OCI-M1 (cell line): Measurements from ENCODE around the gene MACF1.

Source experiments
- DNase-seq: peaks from one replicate; lab custom pipeline; 2025; lab: John Stamatoyannopoulos, UW

The MACF1 gene

GRCh38 chr1:39297551-39297950 lies 93.1 kb downstream of the MACF1 start:
- no peak for DNase-seq

GRCh38 chr1:39301606-39302005 lies 97.1 kb downstream of the MACF1 start:
- no peak for DNase-seq

- no peak for DNase-seq
Observed at GRCh38 chr1:39305555-39305954, 101.1 kb downstream of the MACF1 start.

- no peak for DNase-seq
Observed at GRCh38 chr1:39310015-39310414, 105.5 kb downstream of the MACF1 start.

- no peak for DNase-seq
Observed at GRCh38 chr1:39310691-39311090, 106.2 kb downstream of the MACF1 start.

- no peak for DNase-seq
Observed at GRCh38 chr1:39317111-39317510, 112.6 kb downstream of the MACF1 start.

- DNase-seq: peak; percentile 19
Observed at GRCh38 chr1:39317910-39318633, 113.6 kb downstream of the MACF1 start.

- no peak for DNase-seq
Observed at GRCh38 chr1:39321979-39322378, 117.5 kb downstream of the MACF1 start.

GRCh38 chr1:39322431-39322830 lies 117.9 kb downstream of the MACF1 start:
- no peak for DNase-seq

GRCh38 chr1:39324888-39325287 lies 120.4 kb downstream of the MACF1 start:
- DNase-seq: no peak

GRCh38 chr1:39326836-39327235 lies 122.3 kb downstream of the MACF1 start:
- DNase-seq: no peak

- no peak for DNase-seq
Observed at GRCh38 chr1:39328095-39328494, 123.6 kb downstream of the MACF1 start.

GRCh38 chr1:39328586-39329121 lies 124.2 kb downstream of the MACF1 start:
- no peak for DNase-seq

- no peak for DNase-seq
Observed at GRCh38 chr1:39331647-39332046, 127.2 kb downstream of the MACF1 start.

GRCh38 chr1:39332291-39332690 lies 127.8 kb downstream of the MACF1 start:
- DNase-seq: no peak

GRCh38 chr1:39332828-39333227 lies 128.3 kb downstream of the MACF1 start:
- no peak for DNase-seq

GRCh38 chr1:39333296-39333695 lies 128.8 kb downstream of the MACF1 start:
- DNase-seq: no peak

- no peak for DNase-seq
Observed at GRCh38 chr1:39335216-39335615, 130.7 kb downstream of the MACF1 start.

- DNase-seq: no peak
Observed at GRCh38 chr1:39337067-39337466, 132.6 kb downstream of the MACF1 start.

GRCh38 chr1:39342776-39343175 lies 138.3 kb downstream of the MACF1 start:
- DNase-seq: no peak

- no peak for DNase-seq
Observed at GRCh38 chr1:39344394-39345154, 140.1 kb downstream of the MACF1 start.

- no peak for DNase-seq
Observed at GRCh38 chr1:39346872-39347271, 142.4 kb downstream of the MACF1 start.

- no peak for DNase-seq
Observed at GRCh38 chr1:39348278-39348677, 143.8 kb downstream of the MACF1 start.
